OCI-LY3 (cell line): ENCODE results near the gene PKLR.

Source experiments
- EZH2phosphoT487 ChIP-seq: fragments of 200-600 bp; shearing (Covaris generic); IDR thresholded peaks from 2 replicates; pipeline ENCODE4 v1.6.1; 2018; ENCODE audit warnings: antibody characterized with exemption, mixed run types, low read depth
- TF ChIP-seq, protein P1 (sequence below): fragments of 200-600, 300-600 bp; sonication (generic); IDR thresholded peaks from 2 replicates; pipeline ENCODE4 v1.5.1; 2014; ENCODE audit warnings: antibody characterized with exemption, low read length, low read depth

DNA sequence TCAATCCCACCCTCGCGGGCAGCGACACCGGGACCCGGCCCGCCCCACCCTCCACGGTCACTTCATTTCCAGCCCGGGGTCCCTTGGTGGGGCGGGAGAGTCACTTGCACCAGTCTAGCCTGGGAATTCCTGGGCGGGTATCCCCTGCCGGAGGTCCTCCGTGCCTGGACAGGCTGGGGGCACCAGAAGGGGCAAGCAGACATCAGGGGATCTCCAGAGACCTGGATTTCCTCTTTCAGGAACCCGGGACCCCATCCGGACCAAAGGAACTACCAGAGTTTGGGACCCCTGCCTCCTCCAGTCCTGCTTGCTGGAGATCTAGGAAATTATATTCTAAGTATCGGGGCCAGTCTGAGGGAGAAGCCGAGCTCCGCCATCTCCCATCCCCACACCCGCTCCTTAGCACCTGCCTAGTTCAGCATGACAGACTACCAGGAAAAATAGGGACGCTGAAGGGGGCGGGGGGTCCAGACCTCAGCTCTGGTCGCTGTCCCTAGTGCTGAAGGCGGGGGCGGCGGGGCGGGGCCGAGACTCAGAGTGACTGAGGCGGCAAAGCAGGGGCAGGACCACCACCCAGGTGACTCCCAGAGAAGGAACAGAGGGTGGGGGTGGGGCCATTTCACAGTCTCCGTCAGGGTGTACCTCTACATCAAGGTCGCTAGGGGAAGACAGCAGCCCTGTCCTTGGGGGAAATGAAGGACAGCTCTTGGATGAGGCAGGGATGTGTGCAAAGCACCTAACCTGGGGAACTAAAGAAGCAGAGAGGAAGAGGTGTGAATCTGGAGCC lies 23.1 kb downstream of the PKLR start:
- TF ChIP-seq, protein P1, sequence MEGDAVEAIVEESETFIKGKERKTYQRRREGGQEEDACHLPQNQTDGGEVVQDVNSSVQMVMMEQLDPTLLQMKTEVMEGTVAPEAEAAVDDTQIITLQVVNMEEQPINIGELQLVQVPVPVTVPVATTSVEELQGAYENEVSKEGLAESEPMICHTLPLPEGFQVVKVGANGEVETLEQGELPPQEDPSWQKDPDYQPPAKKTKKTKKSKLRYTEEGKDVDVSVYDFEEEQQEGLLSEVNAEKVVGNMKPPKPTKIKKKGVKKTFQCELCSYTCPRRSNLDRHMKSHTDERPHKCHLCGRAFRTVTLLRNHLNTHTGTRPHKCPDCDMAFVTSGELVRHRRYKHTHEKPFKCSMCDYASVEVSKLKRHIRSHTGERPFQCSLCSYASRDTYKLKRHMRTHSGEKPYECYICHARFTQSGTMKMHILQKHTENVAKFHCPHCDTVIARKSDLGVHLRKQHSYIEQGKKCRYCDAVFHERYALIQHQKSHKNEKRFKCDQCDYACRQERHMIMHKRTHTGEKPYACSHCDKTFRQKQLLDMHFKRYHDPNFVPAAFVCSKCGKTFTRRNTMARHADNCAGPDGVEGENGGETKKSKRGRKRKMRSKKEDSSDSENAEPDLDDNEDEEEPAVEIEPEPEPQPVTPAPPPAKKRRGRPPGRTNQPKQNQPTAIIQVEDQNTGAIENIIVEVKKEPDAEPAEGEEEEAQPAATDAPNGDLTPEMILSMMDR, result peak; percentile 53
- no peak for TF ChIP-seq EZH2phosphoT487
